HepG2 (cell line): ENCODE measurements around the gene PNP. TPM values are rescaled to one million over a fixed set of nuclear protein-coding genes. Genes with fewer than 3 reads are reported as not detected.

Source experiments
- CEBPB ChIP-seq: IDR thresholded peaks from 2 replicates; pipeline ENCODE4 v1.6.1; 2011; ENCODE audit warnings: low read depth, low read length, improper control_type of control experiment, borderline replicate concordance
- GABPB1 ChIP-seq: IDR thresholded peaks from 2 replicates; pipeline ENCODE4 v1.6.1; 2016; ENCODE audit warnings: mild to moderate bottlenecking, missing genetic modification reagents, moderate library complexity, missing compliant biosample characterization
- HCFC1 ChIP-seq: fragments of 150-350 bp; IDR thresholded peaks from 2 replicates; pipeline ENCODE4 v1.6.1; 2014; ENCODE audit warnings: low read depth, low read length
- HOXD1 ChIP-seq: sonication (generic); formaldehyde crosslinking; IDR thresholded peaks from 2 replicates; pipeline ENCODE4 v1.5.0; 2020; ENCODE audit warnings: missing genetic modification reagents
- JARID2 ChIP-seq: sonication (generic); formaldehyde crosslinking; IDR thresholded peaks from 2 replicates; pipeline ENCODE4 v1.8.1; 2023; ENCODE audit warnings: missing genetic modification reagents, inconsistent platforms; ENCODE audit not compliant: insufficient replicate concordance
- KDM5B ChIP-seq: sonication (generic); formaldehyde crosslinking; IDR thresholded peaks from 2 replicates; pipeline ENCODE4 v1.4.0; 2020; ENCODE audit warnings: missing genetic modification reagents, mild to moderate bottlenecking, borderline replicate concordance
- KLF12 ChIP-seq: sonication (generic); formaldehyde crosslinking; IDR thresholded peaks from 2 replicates; pipeline ENCODE4 v1.4.0; 2020; ENCODE audit warnings: missing genetic modification reagents, borderline replicate concordance
- NR3C1 ChIP-seq: sonication (generic); formaldehyde crosslinking; IDR thresholded peaks from 2 replicates; pipeline ENCODE4 v1.4.0; 2020; ENCODE audit warnings: missing genetic modification reagents
- PCBP2 ChIP-seq: fragments of 200-400 bp; formaldehyde crosslinking; optimal IDR thresholded peaks from 2 replicates; pipeline ENCODE3; 2018; ENCODE audit warnings: low read length, low read depth; ENCODE audit not compliant: poor library complexity, severe bottlenecking
- RBM39 ChIP-seq: fragments of 200-400 bp; formaldehyde crosslinking; IDR thresholded peaks from one replicate; pipeline ENCODE4 v1.6.1; 2018; ENCODE audit warnings: antibody characterized with exemption, mild to moderate bottlenecking, low read depth, low read length; ENCODE audit not compliant: poor library complexity, severe bottlenecking
- STAT6 ChIP-seq: sonication (generic); formaldehyde crosslinking; IDR thresholded peaks from 2 replicates; pipeline ENCODE4 v1.4.0; 2020; ENCODE audit warnings: missing genetic modification reagents, mild to moderate bottlenecking, borderline replicate concordance
- ZBTB14 ChIP-seq: sonication (generic); formaldehyde crosslinking; IDR thresholded peaks from 2 replicates; pipeline ENCODE4 v1.4.0; 2020; ENCODE audit warnings: missing genetic modification reagents
- ZBTB44 ChIP-seq: sonication (generic); formaldehyde crosslinking; IDR thresholded peaks from 2 replicates; pipeline ENCODE4 v1.4.0; 2020; ENCODE audit warnings: missing genetic modification reagents
- ZKSCAN5 ChIP-seq: sonication (generic); formaldehyde crosslinking; IDR thresholded peaks from 2 replicates; pipeline ENCODE4 v1.5.1; 2020; ENCODE audit warnings: mild to moderate bottlenecking, missing genetic modification reagents
- ZNF18 ChIP-seq: sonication (generic); formaldehyde crosslinking; IDR thresholded peaks from 2 replicates; pipeline ENCODE4 v1.8.0; 2022; ENCODE audit warnings: mild to moderate bottlenecking, missing genetic modification reagents; ENCODE audit not compliant: insufficient replicate concordance
- ZNF274 ChIP-seq: sonication (generic); formaldehyde crosslinking; IDR thresholded peaks from 2 replicates; pipeline ENCODE4 v1.5.1; 2020; ENCODE audit warnings: mild to moderate bottlenecking, missing genetic modification reagents
- ZNF564 ChIP-seq: sonication (generic); formaldehyde crosslinking; IDR thresholded peaks from 2 replicates; pipeline ENCODE4 v1.8.1; 2023; ENCODE audit warnings: mild to moderate bottlenecking, missing genetic modification reagents
- ZNF607 ChIP-seq: sonication (generic); formaldehyde crosslinking; IDR thresholded peaks from 2 replicates; pipeline ENCODE4 v1.5.1; 2020; ENCODE audit warnings: missing genetic modification reagents, mild to moderate bottlenecking, borderline replicate concordance
- ZNF672 ChIP-seq: sonication (generic); formaldehyde crosslinking; IDR thresholded peaks from 2 replicates; pipeline ENCODE4 v1.8.1; 2022; ENCODE audit warnings: missing genetic modification reagents
- ZNF83 ChIP-seq: sonication (generic); formaldehyde crosslinking; IDR thresholded peaks from 2 replicates; pipeline ENCODE4 v1.4.0; 2020; ENCODE audit warnings: missing genetic modification reagents, mild to moderate bottlenecking, borderline replicate concordance
- ZSCAN20 ChIP-seq: sonication (generic); formaldehyde crosslinking; IDR thresholded peaks from 2 replicates; pipeline ENCODE4 v1.4.0; 2020; ENCODE audit warnings: missing genetic modification reagents, mild to moderate bottlenecking, borderline replicate concordance
- polyA plus RNA-seq, 8 experiments: library from polyadenylated mRNA; depleted of rRNA in 3 of 8; stranded (reverse) in 7 of 8; unstranded in 1 of 8; fragments of >200 nt; fragmentation: Illumina TruSeq in 4 of 8; extraction: Trizol in 4 of 8; gene quantifications; 2 replicates each; pipeline versions ENCODE4 v1.2.1 to v1.2.3, GENCODE V29; 2011 to 2016; ENCODE audit warnings: low read depth in 4 of 8, missing spikeins in 1 of 8, mixed read lengths in 1 of 8; ENCODE audit not compliant: insufficient read depth in 1 of 8
- total RNA-seq, 5 experiments: library from RNA; depleted of rRNA; stranded (reverse); fragments of >200 nt; fragmentation: Illumina TruSeq; extraction: Trizol; gene quantifications; 2 replicates each; pipeline ENCODE4 v1.2.3, GENCODE V29; 2016; ENCODE audit warnings: low read depth in 1 of 5

PNP gene
- total and polyA plus RNA-seq, 2 of the 13 experiments (the other 11 are each of a cell fraction or from before 2014, with no cell fraction given): 45.4 to 74.8 TPM

- TF ChIP-seq PCBP2 (no peak), STAT6 (peak; percentile 75; the same call in 1 of the 2 replicates), ZSCAN20 (CRISPR knock-in tag) (no peak), KLF12 (CRISPR knock-in tag) (peak; percentile 37), ZNF83 (no peak), NR3C1 (CRISPR knock-in tag) (no peak), ZNF18 (CRISPR knock-in tag) (peak; percentile 68), KDM5B (CRISPR knock-in tag) (peak; percentile 95), CEBPB (no peak), HCFC1 (peak; percentile 39; the same call in 1 of the 2 replicates), ZNF274 (CRISPR knock-in tag) (0 out of 2 replicates have a peak, but pooled peaks have one; percentile 37), RBM39 (peak; percentile 59), ZBTB44 (CRISPR knock-in tag) (no peak), HOXD1 (no peak; the same call in 1 of the 2 replicates), ZNF564 (CRISPR knock-in tag) (peak; percentile 80; the same call in 1 of the 2 replicates), JARID2 (CRISPR knock-in tag) (peak; percentile 77), ZBTB14 (0 out of 2 replicates have a peak, but pooled peaks have one; percentile 51), ZKSCAN5 (CRISPR knock-in tag) (no peak), GABPB1 (CRISPR knock-in tag) (peak; percentile 74), ZNF607 (CRISPR knock-in tag) (peak; percentile 76; the same call in 1 of the 2 replicates), ZNF672 (no peak)
These were observed 14.5 kb upstream of the PNP start, which contains the start of the genes APEX1 and OSGEP (continued) for GRCh38 chr14:20454516-20455354.
